Astrocyte (in vitro differentiated cells and primary cell): ENCODE results near the gene OSBPL3.

Experiments
- CTCF ChIP-seq: IDR thresholded peaks from 2 replicates; pipeline ENCODE4 v1.5.1; 2011; ENCODE audit warnings: low read depth, mild to moderate bottlenecking, inconsistent platforms, low read length, moderate library complexity; ENCODE audit not compliant: insufficient read depth
- EZH2 ChIP-seq: IDR thresholded peaks from 2 replicates; pipeline ENCODE4 v1.6.1; 2012; ENCODE audit warnings: mild to moderate bottlenecking, low read length, inconsistent platforms; ENCODE audit not compliant: insufficient read depth

DNA sequence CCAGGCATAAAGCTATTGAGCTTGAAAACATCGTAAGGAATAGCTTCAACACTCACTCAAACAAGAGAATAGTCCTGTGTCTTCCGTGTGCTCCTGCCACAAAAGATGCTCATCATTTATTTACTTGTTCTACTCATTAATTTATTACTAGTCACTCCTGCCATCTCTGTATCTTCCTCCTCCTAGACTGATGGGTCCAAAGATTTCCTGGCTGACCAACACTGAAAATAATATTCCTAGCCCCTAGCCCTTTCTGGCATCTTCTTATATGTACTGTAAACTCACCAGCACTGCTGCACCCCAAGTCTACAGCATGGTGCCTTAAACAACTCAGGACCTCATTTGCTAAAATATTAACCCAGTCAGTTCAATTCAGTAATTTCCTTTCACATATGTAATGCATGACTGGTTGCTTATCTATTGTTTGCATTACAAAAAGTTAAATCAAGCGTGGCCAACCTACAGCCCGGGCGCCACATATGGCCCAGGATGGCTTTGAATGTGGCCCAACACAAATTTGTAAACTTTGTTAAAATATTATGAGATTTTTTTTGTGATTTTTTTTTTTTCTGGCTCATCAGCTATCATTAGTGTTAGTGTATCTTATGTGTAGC, 136.1 kb downstream of the OSBPL3 start:
- TF ChIP-seq CTCF (no peak), EZH2 (no peak)
